ENCODE results near the gene NEK1. TPM values are rescaled to one million over a fixed set of nuclear protein-coding genes. Genes with fewer than 3 reads are reported as not detected.
"Not testable (repeated sequence)": the region's sequence is repeated elsewhere in the genome, so short reads cannot be mapped to it uniquely, and the experiment has no call there.

NEK1 gene
- total RNA-seq, 4 donors from 2014 or later = 15.5 to 31.2 (median 20.3) TPM

- no peak overlapping the region for H3K4me3 ChIP-seq (replicated peaks in 1 of 3)
- intact Hi-C loops (cut with DNase I) = no loop called here
- DNase-seq = no peak
- no peak for TF ChIP-seq CTCF (IDR thresholded peaks at IDR 0.05)
- no peak for TF ChIP-seq POLR2A (IDR thresholded peaks at IDR 0.05)
- no peaks in the 10 kb centered on the region for H3K27me3 ChIP-seq
- 99% methylated on average over 3 of the region's 3 CpGs for WGBS, 2 donors
- no peaks in the 10 kb centered on the region for H3K4me1 ChIP-seq
- no peak overlapping the region for H3K27ac ChIP-seq
- no peaks in the 10 kb centered on the region for H3K9me3 ChIP-seq
- H3K36me3 ChIP-seq = peaks cover 9 to 14% of the 10 kb centered on the region in 2 donors
These were observed 29.7 kb downstream of the NEK1 start for GRCh38 chr4:169582706-169583105.

- no peak for DNase-seq
- Histone ChIP-seq H3K27ac (no peak overlapping the region), H3K4me1 (no peaks in the 10 kb centered on the region), H3K27me3 (no peaks in the 10 kb centered on the region), H3K4me3 (replicated peaks in 1 of 3) (no peak overlapping the region), H3K9me3 (no peaks in the 10 kb centered on the region), H3K36me3 (peaks cover 9 to 14% of the 10 kb centered on the region in 2 donors)
- TF ChIP-seq CTCF (IDR thresholded peaks at IDR 0.05) (no peak), POLR2A (IDR thresholded peaks at IDR 0.05) (no peak)
- WGBS, 2 donors = 78 to 82% methylated on average over 2 of the region's 2 CpGs
- intact Hi-C loops (cut with DNase I) = no loop called here
These were observed 30.2 kb downstream of the NEK1 start for GRCh38 chr4:169582203-169582602.

- Histone ChIP-seq H3K36me3 (peaks cover 0 to 4% of the 10 kb centered on the region in 2 donors), H3K4me1 (peaks cover 0 to 7% of the 10 kb centered on the region in 2 donors), H3K27ac (no peak overlapping the region), H3K4me3 (replicated peaks in 1 of 3) (no peak overlapping the region), H3K27me3 (no peaks in the 10 kb centered on the region), H3K9me3 (no peaks in the 10 kb centered on the region)
- 86 to 97% methylated on average over 1 of the region's 1 CpG for WGBS, 2 donors
- no peak for DNase-seq
- intact Hi-C loops (cut with DNase I) = no loop called here
- TF ChIP-seq CTCF (IDR thresholded peaks at IDR 0.05) (no peak), POLR2A (IDR thresholded peaks at IDR 0.05) (no peak)
These were observed 38.5 kb downstream of the NEK1 start for GRCh38 chr4:169573889-169574288.

GRCh38 chr4:169571435-169571834, 40.9 kb downstream of the NEK1 start:
- Histone ChIP-seq H3K4me3 (replicated peaks in 1 of 3) (no peak overlapping the region), H3K27ac (no peak overlapping the region), H3K36me3 (peaks cover 0 to 4% of the 10 kb centered on the region in 2 donors), H3K4me1 (peaks cover 0 to 7% of the 10 kb centered on the region in 2 donors), H3K9me3 (no peaks in the 10 kb centered on the region), H3K27me3 (no peaks in the 10 kb centered on the region)
- TF ChIP-seq POLR2A (IDR thresholded peaks at IDR 0.05) = no peak
- TF ChIP-seq CTCF (IDR thresholded peaks at IDR 0.05) = no peak
- intact Hi-C loops (cut with DNase I) = no loop called here
- peak; percentile 14 to 28 for DNase-seq
- 62 to 69% methylated on average over 4 of the region's 4 CpGs for WGBS, 2 donors

- H3K4me3 ChIP-seq (replicated peaks in 1 of 3); H3K36me3 ChIP-seq; intact Hi-C loops (cut with DNase I); H3K4me1 ChIP-seq; H3K9me3 ChIP-seq; H3K27me3 ChIP-seq; H3K27ac ChIP-seq; DNase-seq: not testable (repeated sequence)
- WGBS, 2 donors = 87 to 90% methylated on average over 2 of the region's 3 CpGs
These were observed 41.4 kb downstream of the NEK1 start for GRCh38 chr4:169571012-169571411.

- H3K9me3 ChIP-seq; H3K4me1 ChIP-seq; H3K4me3 ChIP-seq (replicated peaks in 1 of 3); H3K36me3 ChIP-seq; H3K27ac ChIP-seq; DNase-seq; H3K27me3 ChIP-seq; intact Hi-C loops (cut with DNase I): not testable (repeated sequence)
- WGBS, 2 donors = 94 to 95% methylated on average over 3 to 7 of the region's 26 CpGs
These were observed 42.1 kb downstream of the NEK1 start for GRCh38 chr4:169570266-169570665.

- DNase-seq; H3K27me3 ChIP-seq; H3K36me3 ChIP-seq; H3K4me1 ChIP-seq; H3K4me3 ChIP-seq (replicated peaks in 1 of 3); H3K9me3 ChIP-seq; intact Hi-C loops (cut with DNase I); H3K27ac ChIP-seq: not testable (repeated sequence)
- 97 to 99% methylated on average over 3 of the region's 3 CpGs for WGBS, 2 donors
These were observed 43.2 kb downstream of the NEK1 start for GRCh38 chr4:169569188-169569587.
